K562 (cell line): ENCODE measurements around the gene ENDOD1. TPM values are rescaled to one million over a fixed set of nuclear protein-coding genes. Genes with fewer than 3 reads are reported as not detected.

Experiments used
- ESRRA ChIP-seq: fragments of 450-650 bp; IDR thresholded peaks from 2 replicates; pipeline ENCODE4 v1.6.1; 2014; ENCODE audit warnings: low read depth, mild to moderate bottlenecking, moderate library complexity, borderline replicate concordance
- FOXA1 ChIP-seq: fragments of 450-650 bp; IDR thresholded peaks from 2 replicates; pipeline ENCODE4 v1.6.1; 2016; ENCODE audit warnings: mild to moderate bottlenecking, borderline replicate concordance
- PHF20 ChIP-seq: fragments of 450-650 bp; IDR thresholded peaks from 2 replicates; pipeline ENCODE4 v1.6.1; 2018; ENCODE audit not compliant: partially characterized antibody
- ZNF12 ChIP-seq: sonication (generic); formaldehyde crosslinking; IDR thresholded peaks from 2 replicates; pipeline ENCODE4 v1.4.0; 2020; ENCODE audit warnings: mild to moderate bottlenecking, missing genetic modification reagents
- ZNF592 ChIP-seq: fragments of 450-650 bp; IDR thresholded peaks from 2 replicates; pipeline ENCODE4 v1.6.1; 2017; ENCODE audit warnings: antibody characterized with exemption, mild to moderate bottlenecking
- ZNF695 ChIP-seq: fragments of 450-650 bp; formaldehyde crosslinking; IDR thresholded peaks from 2 replicates; pipeline ENCODE4 v1.4.0; 2020; ENCODE audit warnings: mild to moderate bottlenecking, moderate library complexity
- polyA plus RNA-seq, 8 experiments: library from polyadenylated mRNA; depleted of rRNA in 4 of 8; stranded (reverse) in 5 of 8; unstranded in 3 of 8; fragments of >200 nt; fragmentation: Nextera tagmentation in 2 of 8; fragmentation: Illumina TruSeq in 1 of 8; extraction: Ambion mirVana in 2 of 8; extraction: Trizol in 1 of 8; gene quantifications; 2 replicates each; pipeline versions ENCODE4 v1.2.1 to v1.2.3, GENCODE V29; 2011 to 2014; ENCODE audit warnings: inconsistent platforms in 1 of 8, missing spikeins in 1 of 8
- total RNA-seq, 7 experiments: library from RNA; depleted of rRNA in 6 of 7; stranded (reverse); fragments of >200 nt in 6 of 7; fragmentation: Illumina TruSeq in 2 of 7; extraction: Trizol in 2 of 7; gene quantifications; 2 replicates each; pipeline versions ENCODE4 v1.2.1 to v1.2.3, GENCODE V29; 2011 to 2021; ENCODE audit warnings: low replicate concordance in 1 of 7
- TF ChIP-seq, protein P1 (sequence below): fragments of 150-350 bp; IDR thresholded peaks from 2 replicates; pipeline ENCODE4 v1.6.1; 2014; ENCODE audit warnings: low read depth, mild to moderate bottlenecking, low read length, borderline replicate concordance
- TF ChIP-seq, protein P2 (sequence below): sonication (generic); formaldehyde crosslinking; IDR thresholded peaks from 2 replicates; pipeline ENCODE4 v1.5.0; 2020; ENCODE audit warnings: missing genetic modification reagents
- TF ChIP-seq, protein P3 (sequence below): fragments of 250-450 bp; sonication (Bioruptor Pico); IDR thresholded peaks from 2 replicates; pipeline ENCODE4 v1.5.0; 2021
- TF ChIP-seq, protein P4 (sequence below): fragments of 250-450 bp; sonication (Bioruptor Pico); IDR thresholded peaks from 2 replicates; pipeline ENCODE4 v1.8.0; 2022; ENCODE audit warnings: moderate library complexity, mild to moderate bottlenecking, inconsistent platforms
- TF ChIP-seq, protein P5 (sequence below): fragments of 450-650 bp; IDR thresholded peaks from 2 replicates; pipeline ENCODE4 v1.6.1; 2018; ENCODE audit warnings: mild to moderate bottlenecking, low read depth; ENCODE audit not compliant: partially characterized antibody

ENDOD1 gene
- total and polyA plus RNA-seq, 9 of the 15 experiments (the other 6 are each of a cell fraction or from before 2014, with no cell fraction given): 4.2 to 11.8 (median 9.3) TPM

- TF ChIP-seq, protein P1, sequence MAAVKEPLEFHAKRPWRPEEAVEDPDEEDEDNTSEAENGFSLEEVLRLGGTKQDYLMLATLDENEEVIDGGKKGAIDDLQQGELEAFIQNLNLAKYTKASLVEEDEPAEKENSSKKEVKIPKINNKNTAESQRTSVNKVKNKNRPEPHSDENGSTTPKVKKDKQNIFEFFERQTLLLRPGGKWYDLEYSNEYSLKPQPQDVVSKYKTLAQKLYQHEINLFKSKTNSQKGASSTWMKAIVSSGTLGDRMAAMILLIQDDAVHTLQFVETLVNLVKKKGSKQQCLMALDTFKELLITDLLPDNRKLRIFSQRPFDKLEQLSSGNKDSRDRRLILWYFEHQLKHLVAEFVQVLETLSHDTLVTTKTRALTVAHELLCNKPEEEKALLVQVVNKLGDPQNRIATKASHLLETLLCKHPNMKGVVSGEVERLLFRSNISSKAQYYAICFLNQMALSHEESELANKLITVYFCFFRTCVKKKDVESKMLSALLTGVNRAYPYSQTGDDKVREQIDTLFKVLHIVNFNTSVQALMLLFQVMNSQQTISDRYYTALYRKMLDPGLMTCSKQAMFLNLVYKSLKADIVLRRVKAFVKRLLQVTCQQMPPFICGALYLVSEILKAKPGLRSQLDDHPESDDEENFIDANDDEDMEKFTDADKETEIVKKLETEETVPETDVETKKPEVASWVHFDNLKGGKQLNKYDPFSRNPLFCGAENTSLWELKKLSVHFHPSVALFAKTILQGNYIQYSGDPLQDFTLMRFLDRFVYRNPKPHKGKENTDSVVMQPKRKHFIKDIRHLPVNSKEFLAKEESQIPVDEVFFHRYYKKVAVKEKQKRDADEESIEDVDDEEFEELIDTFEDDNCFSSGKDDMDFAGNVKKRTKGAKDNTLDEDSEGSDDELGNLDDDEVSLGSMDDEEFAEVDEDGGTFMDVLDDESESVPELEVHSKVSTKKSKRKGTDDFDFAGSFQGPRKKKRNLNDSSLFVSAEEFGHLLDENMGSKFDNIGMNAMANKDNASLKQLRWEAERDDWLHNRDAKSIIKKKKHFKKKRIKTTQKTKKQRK: no peak
- TF ChIP-seq, protein P2, sequence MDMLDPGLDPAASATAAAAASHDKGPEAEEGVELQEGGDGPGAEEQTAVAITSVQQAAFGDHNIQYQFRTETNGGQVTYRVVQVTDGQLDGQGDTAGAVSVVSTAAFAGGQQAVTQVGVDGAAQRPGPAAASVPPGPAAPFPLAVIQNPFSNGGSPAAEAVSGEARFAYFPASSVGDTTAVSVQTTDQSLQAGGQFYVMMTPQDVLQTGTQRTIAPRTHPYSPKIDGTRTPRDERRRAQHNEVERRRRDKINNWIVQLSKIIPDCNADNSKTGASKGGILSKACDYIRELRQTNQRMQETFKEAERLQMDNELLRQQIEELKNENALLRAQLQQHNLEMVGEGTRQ: no peak
- TF ChIP-seq PHF20 (no peak), ZNF695 (CRISPR knock-in tag) (no peak), FOXA1 (no peak), ZNF592 (no peak; the same call in 1 of the 2 replicates), ESRRA (peak; percentile 94), ZNF12 (CRISPR knock-in tag) (no peak)
- TF ChIP-seq, protein P3, sequence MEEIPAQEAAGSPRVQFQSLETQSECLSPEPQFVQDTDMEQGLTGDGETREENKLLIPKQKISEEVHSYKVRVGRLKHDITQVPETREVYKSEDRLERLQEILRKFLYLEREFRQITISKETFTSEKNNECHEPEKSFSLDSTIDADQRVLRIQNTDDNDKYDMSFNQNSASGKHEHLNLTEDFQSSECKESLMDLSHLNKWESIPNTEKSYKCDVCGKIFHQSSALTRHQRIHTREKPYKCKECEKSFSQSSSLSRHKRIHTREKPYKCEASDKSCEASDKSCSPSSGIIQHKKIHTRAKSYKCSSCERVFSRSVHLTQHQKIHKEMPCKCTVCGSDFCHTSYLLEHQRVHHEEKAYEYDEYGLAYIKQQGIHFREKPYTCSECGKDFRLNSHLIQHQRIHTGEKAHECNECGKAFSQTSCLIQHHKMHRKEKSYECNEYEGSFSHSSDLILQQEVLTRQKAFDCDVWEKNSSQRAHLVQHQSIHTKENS: no peak
- TF ChIP-seq, protein P4, sequence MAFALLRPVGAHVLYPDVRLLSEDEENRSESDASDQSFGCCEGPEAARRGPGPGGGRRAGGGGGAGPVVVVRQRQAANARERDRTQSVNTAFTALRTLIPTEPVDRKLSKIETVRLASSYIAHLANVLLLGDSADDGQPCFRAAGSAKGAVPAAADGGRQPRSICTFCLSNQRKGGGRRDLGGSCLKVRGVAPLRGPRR (CRISPR knock-in tag): no peak
- TF ChIP-seq, protein P5, sequence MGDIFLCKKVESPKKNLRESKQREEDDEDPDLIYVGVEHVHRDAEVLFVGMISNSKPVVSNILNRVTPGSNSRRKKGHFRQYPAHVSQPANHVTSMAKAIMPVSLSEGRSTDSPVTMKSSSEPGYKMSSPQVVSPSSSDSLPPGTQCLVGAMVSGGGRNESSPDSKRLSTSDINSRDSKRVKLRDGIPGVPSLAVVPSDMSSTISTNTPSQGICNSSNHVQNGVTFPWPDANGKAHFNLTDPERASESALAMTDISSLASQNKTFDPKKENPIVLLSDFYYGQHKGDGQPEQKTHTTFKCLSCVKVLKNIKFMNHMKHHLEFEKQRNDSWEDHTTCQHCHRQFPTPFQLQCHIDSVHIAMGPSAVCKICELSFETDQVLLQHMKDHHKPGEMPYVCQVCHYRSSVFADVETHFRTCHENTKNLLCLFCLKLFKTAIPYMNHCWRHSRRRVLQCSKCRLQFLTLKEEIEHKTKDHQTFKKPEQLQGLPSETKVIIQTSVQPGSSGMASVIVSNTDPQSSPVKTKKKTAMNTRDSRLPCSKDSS: no peak
Measured at GRCh38 chr11:95108671-95109551, 19.3 kb downstream of the ENDOD1 start (continued).
